HG03521 (cell line): Measurements from ENCODE around the gene WDR45B.

Experiments used
- ATAC-seq: cut with Tn5 transposase; IDR thresholded peaks from one replicate; pipeline ENCODE4 v1.9.1; 2021; ENCODE audit warnings: mild to moderate bottlenecking, moderate library complexity; ENCODE audit not compliant: unreplicated experiment

WDR45B gene

GRCh38 chr17:82678265-82678891 is 30.1 kb upstream of the WDR45B start:
- ATAC-seq, result no peak

DNA sequence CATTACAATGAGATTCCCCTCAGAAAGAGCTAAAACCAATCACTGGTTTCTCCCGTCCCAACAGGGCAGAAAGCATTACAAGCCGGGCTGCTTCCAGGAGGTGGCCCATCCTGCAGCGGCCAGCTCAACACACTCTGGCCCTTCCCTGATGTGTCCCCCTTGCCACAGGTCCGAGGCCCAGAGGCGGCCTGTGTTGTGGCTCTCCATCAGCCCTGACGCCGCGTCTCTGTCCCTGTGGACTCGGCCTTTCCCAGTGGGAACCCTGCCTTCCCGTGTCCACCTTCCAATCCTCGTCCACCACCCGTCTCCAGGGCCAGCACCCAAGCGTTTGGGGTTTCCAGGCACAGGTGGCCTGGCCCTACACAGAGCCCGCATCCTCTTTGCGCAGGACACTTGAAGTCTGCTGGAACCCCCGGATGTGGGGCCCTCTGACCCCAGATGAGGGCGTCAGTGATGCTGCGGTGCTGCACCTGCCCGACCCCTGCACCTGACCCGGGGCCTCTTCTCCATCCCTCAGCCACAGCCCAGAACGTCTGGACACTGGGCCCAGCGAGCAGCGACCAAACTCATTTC is 29.2 kb upstream of the WDR45B start:
- ATAC-seq, result no peak

GRCh38 chr17:82675476-82676245 is 27.4 kb upstream of the WDR45B start:
- ATAC-seq, result no peak

DNA sequence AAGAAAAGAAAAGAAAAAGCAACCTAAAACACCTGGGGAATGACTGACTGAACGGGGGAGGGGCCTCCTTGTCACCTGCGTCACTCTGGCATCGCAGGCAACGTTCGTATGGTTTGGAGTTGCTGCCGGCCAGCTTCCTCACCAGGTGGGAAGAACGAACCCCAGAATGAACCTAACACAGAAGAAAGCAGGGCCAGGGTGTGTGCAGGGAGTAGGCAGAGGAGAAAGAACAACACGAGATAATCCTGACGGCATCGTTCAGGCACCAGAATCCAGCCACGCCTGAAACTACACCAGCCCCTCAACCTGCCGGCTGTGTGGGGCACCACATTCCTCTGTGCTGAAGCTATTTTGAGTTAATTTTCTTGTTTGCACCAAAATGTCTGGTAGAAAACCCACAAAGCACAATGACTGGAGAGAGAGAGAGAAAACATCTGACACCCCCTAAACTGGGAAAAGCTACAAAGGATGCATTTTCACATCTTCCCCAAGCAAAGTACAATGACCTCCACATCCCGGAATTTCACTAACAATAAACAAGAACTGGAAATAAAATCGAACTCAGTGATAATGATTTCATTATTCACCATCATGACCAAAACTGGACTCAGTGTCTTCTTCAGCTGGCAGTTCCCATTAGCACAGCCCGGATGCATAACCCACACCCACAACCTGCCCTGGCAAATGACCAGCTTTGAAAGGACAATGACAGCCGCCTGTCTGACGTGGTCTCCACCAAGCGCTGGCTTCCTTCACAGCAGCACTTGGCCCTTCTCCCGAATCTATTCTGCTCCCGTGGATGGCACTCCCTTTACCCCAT is 26.6 kb upstream of the WDR45B start:
- ATAC-seq, result no peak

DNA sequence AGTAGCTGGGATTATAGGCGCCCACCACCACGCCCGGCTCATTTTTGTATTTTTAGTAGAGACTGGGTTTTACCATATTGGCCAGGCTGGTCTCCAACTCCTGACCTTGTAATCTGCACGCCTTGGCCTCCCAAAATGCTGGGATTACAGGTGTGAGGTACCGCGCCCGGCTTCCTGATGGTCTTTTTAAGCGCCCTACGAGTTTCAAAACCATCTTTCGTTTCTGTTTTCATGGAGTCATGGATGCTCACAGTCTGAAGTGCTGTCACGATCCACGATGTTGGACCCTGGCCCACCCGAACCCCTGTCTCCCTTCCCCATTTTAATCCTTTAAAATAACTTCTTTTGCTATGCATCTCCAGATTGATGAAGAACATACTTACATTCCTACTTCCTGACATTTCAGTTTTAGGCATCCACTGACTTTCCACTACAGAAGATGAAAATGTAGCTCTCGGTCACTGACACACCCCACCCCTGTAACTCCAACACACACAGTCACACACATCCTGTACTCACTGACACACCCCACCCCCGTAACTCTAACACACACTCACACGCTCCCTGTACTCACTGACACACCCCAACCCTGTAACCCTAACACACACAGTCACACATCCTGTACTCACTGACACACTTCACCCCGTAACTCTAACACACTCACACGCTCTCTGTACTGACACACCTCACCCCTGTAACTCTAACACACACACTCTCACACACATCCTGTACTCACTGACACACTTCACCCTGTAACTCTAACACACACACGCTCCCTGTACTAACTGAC is 22.6 kb upstream of the WDR45B start:
- no peak for ATAC-seq

GRCh38 chr17:82668631-82669099 is 20.4 kb upstream of the WDR45B start:
- ATAC-seq, result no peak

GRCh38 chr17:82668024-82668630 is 19.9 kb upstream of the WDR45B start:
- no peak for ATAC-seq

- ATAC-seq, result no peak
These were observed 19.4 kb upstream of the WDR45B start for GRCh38 chr17:82667668-82668000.

DNA sequence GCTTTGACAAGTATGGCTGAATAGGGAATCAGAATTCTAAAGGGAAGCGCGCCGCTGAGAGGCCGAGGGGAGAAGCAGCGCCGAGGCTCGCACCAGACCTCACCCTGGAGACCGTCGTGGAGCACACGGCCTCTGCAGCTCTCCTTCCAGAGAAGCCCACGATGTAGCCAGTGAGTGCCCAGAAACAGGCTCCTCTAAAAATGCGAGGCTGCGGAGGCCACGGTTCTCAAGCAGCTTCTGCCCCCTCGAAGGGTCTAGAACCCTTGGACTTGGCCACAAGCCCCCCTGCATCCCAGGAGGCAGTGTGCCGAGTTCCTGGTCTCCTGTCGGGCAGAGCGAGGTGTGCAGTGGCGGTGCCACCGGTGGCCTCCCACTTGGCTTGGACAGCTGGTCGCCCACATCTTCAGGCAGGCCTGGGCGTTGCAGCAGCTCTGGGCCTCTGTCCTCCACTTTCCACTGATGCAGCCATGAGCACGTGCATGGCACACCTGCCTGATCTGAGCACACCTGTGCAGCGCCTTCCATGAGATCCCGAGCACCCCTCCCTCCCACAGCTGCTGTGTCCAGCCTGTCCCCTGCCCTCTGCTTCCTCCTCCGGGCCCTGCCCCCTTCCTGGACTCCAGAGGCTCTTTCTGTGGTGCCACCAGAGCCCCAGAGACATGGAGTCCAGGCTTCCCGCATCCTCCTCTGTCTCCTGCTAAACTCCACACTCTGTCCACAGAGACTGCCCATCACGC is 18.9 kb upstream of the WDR45B start:
- ATAC-seq, result no peak

GRCh38 chr17:82665891-82666290 is 17.6 kb upstream of the WDR45B start:
- ATAC-seq, result no peak

- no peak for ATAC-seq
These were observed 17.0 kb upstream of the WDR45B start for GRCh38 chr17:82665217-82665616.

DNA sequence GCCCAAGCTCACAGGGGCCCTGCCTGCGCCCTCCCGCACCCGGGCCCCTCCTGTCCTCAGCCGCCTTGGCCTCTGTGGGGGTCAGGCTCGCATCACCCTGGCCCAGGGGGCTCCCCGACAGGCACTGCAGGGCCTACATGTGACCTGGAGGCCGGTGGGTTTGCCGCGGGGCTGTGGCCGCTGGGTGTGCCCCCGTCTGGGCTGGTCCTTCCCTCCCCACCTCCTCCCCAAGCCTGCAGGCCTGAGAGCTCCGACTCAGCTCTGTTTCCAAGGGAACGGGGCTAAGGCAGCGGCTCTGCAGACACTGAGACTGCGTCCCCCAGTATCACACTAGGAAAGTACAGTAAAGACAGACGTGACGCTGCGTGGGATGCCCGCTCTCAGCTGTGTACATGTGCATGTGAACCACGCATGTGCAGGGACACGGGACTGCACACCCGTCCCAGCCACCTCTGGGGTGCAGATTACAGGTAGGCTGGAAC is 16.5 kb upstream of the WDR45B start:
- no peak for ATAC-seq

- no peak for ATAC-seq
These were observed 16.0 kb upstream of the WDR45B start for GRCh38 chr17:82664276-82664575.

GRCh38 chr17:82663381-82664275 is 15.4 kb upstream of the WDR45B start:
- no peak for ATAC-seq

DNA sequence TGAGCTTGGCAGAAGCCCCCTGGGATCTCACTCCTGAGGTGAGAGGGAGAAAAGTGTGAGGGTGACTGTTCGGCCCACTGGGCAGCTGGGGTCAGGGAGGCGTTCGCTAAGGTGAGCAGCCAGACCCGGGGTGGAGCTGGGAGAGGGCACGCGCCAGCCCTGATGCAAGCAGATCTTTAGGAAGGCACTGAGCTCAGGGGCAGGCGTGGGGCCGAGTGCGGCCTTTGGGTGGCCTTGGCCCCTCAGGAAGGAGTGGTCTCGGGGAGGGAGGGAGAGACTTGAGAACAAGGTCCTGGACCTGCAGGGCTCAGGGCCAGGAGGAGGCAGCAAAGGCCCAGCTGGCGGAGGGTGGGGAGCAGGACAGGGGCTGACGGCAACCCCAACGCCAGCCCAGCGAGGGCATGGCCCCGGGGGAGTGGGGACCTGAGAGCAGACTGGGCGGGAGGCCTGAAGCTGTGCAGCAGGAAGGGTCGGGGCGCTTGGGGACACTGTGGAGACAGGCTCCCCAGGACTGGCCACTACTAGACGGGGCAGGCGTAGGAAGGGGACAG is 14.5 kb upstream of the WDR45B start:
- no peak for ATAC-seq

DNA sequence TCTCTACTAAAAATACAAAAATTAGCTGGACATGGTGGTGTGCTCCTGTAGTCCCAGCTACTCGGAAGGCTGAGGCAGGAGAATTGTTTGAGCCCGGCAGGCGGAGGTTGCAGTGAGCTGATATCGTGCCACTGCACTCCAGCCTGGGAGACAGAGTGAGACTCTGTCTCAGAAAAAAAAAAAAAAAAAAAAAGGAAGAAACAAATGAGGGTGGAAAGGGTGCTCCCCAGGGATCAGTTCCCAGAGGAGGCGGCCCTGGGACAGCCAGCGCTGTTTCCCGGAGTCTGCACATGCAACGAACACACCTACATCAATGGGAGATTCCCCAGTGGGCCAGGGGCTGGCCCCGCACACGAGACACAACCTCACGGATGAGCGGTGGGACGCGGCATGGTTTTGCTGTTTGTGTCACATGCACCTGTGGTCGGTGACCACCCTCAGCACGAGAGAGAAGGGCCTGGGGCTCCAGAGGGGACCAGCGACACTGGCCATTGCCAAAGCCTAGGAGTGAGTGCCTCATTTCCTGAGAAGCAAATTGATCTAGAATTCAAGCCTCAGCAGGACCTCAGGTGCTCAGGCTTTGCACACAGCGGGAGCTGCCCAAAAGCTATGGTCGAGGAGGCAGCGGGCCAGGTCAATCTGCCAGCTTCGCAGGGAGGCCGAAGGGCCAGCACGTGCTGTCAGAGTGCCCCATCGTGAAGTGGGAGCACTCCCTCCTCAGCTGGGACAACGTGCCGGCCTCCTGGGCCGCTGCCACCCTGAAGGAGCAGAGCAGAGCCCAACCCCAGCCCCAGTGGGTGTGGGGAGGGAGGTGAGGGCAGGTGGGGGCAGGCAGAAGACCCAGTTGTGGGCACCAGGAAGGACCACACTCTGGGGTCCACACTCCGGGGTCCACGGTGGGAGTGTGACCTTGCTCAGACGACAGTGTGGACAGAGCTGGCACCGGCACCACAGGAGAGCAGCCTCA is 13.8 kb upstream of the WDR45B start:
- no peak for ATAC-seq

DNA sequence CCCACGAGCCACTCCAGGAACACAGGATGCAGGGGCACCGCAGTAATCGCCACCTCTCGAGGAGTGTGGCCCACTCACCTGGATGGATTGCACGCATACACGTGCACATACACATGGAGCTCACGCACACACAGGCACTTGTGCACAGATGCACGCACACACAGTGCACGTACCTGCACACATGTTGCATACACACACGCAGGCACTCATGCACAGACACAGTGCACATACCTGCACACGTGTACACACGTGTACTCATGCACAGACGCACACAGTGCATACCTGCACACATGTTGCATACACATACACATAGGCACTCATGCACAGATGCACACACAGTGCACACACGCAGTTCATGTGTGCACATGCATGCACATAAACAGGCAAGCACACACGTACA is 11.6 kb upstream of the WDR45B start:
- no peak for ATAC-seq
